ENCODE data around the gene SENP5. TPM values are rescaled to one million over a fixed set of nuclear protein-coding genes. Genes with fewer than 3 reads are reported as not detected.
A peak's percentile ranks its signal among the peaks of the same experiment; 100 is the strongest.

The SENP5 gene
- total and polyA plus RNA-seq, 9 of the 15 experiments (the other 6 are each of a cell fraction or from before 2014, with no cell fraction given) = 18.3 to 59.7 (median 35.8) TPM

DNA sequence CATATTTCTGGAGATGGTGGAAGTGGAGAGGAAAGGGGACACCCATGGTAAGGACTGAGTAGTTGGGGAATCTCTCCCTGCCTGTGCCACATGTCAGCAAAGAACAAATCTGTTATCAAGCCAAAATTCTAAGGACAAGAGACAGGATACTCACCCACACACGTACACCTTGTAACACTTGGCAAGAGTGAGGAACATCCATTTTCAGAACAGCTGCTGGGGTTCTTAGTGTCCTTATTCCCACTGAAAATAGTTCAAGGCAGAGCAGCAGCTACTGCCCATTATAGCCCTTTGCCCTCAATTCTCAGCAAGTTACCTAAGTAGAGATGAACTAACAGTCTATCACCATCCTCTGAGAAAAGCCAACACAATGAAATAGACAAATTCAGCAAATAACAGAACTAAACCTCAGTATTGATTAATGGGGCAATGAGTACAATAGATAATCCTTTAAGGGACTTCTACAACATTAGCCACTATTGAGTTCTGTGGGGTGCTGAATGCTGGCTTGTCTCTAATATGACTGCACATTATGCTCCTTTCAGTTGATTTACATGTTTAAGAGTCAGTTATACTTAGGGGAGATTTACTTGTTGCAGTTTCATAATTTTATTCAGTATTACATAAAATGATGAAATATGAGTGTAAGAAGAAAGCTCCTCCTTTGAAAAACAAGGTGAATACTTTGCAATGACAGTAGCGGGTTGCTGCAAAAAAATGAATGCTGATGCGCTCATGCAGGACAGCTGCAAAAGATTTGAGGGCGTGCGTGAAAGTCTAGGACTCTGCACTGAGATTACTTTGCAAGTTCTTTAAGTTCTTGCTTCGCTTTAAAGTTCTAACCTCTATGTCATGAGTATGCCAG, 22.4 kb downstream of the SENP5 start (continued):
- TF ChIP-seq, protein P1, sequence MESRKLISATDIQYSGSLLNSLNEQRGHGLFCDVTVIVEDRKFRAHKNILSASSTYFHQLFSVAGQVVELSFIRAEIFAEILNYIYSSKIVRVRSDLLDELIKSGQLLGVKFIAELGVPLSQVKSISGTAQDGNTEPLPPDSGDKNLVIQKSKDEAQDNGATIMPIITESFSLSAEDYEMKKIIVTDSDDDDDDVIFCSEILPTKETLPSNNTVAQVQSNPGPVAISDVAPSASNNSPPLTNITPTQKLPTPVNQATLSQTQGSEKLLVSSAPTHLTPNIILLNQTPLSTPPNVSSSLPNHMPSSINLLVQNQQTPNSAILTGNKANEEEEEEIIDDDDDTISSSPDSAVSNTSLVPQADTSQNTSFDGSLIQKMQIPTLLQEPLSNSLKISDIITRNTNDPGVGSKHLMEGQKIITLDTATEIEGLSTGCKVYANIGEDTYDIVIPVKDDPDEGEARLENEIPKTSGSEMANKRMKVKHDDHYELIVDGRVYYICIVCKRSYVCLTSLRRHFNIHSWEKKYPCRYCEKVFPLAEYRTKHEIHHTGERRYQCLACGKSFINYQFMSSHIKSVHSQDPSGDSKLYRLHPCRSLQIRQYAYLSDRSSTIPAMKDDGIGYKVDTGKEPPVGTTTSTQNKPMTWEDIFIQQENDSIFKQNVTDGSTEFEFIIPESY (CRISPR knock-in tag; IDR thresholded peaks at IDR 0.05) = peak; percentile 98
- TF ChIP-seq ZNF584 (CRISPR knock-in tag; IDR thresholded peaks at IDR 0.05; ENCODE audit: low read depth) (peak; percentile 45; the same call in 1 of the 2 replicates), TRIM24 (IDR thresholded peaks at IDR 0.05) (peak in 1 of 2 experiments; percentile 60; a peak in 1 of 4 replicates), SMAD4 (CRISPR knock-in tag; conservative IDR thresholded peaks at IDR 0.05) (0 out of 2 replicates have a peak, but pooled peaks have one; percentile 53)
- TF ChIP-seq, protein P2, sequence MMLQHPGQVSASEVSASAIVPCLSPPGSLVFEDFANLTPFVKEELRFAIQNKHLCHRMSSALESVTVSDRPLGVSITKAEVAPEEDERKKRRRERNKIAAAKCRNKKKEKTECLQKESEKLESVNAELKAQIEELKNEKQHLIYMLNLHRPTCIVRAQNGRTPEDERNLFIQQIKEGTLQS (IDR thresholded peaks at IDR 0.05) = peak; percentile 64; the same call in 1 of the 2 replicates
- TF ChIP-seq, protein P2 (CRISPR knock-in tag; conservative IDR thresholded peaks at IDR 0.05) = no peak

All from K562 (cell line).